HG03469 (cell line): ENCODE data around the gene CXCL16.

Source experiments
- ATAC-seq: cut with Tn5 transposase; IDR thresholded peaks from one replicate; pipeline ENCODE4 v1.9.1; 2021; ENCODE audit warnings: mild to moderate bottlenecking, moderate library complexity, moderate number of reproducible peaks; ENCODE audit not compliant: unreplicated experiment

The CXCL16 gene

DNA sequence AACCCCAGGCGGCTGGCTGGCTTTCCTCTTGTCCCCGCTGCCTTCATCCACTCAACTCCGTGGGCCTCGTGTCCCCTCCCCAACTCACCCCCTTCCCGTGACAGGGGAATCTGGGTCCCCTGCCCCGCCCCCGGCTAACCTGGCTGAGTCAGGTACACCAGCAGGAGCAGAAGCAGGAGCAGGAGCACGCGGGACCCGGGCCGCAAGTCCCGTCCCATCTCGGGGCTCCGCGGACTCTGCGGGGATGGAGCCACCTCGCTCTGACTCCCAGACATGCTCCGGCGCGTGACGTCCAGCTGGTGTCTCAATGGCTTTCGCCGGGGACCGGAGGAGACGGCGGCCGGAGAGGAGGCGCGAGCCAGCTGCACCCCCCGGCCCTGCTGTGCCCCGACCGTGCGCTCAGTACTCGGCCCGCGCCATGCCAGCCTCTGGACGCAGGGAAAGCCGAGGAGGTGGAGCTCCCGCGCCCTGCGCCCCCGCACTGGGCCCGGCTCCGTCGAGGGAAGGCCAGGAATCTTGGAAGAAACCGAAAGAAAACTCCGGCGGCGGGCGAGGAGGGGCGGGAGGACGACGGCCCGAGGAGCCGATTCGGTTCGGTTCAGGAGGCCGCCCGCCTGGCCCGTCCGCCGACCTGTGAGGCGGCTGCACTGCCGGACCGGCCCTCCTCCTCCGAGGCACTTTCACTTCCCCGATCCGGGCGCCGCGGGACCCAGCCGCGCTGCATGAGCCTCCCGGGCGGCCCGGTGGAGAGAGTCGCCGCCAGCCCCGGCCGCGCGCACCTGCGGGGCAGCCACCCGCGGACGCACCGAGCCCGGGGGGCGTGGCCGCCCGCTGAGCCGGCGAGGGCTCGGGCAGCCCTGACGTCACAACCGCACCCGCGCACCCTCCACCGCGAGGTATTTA, at the start of gene CXCL16, which contains the start of gene ZMYND15:
Gene CXCL16, minus strand, starts transcription at position 807 of the 903 bp plus-strand sequence. Its CDS starts 589 bp downstream, at position 218.
Gene ZMYND15, plus strand, starts transcription at position 712 of the 903 bp plus-strand sequence. CDS start 716 bp downstream, outside the sequence.
- no peak for ATAC-seq

DNA sequence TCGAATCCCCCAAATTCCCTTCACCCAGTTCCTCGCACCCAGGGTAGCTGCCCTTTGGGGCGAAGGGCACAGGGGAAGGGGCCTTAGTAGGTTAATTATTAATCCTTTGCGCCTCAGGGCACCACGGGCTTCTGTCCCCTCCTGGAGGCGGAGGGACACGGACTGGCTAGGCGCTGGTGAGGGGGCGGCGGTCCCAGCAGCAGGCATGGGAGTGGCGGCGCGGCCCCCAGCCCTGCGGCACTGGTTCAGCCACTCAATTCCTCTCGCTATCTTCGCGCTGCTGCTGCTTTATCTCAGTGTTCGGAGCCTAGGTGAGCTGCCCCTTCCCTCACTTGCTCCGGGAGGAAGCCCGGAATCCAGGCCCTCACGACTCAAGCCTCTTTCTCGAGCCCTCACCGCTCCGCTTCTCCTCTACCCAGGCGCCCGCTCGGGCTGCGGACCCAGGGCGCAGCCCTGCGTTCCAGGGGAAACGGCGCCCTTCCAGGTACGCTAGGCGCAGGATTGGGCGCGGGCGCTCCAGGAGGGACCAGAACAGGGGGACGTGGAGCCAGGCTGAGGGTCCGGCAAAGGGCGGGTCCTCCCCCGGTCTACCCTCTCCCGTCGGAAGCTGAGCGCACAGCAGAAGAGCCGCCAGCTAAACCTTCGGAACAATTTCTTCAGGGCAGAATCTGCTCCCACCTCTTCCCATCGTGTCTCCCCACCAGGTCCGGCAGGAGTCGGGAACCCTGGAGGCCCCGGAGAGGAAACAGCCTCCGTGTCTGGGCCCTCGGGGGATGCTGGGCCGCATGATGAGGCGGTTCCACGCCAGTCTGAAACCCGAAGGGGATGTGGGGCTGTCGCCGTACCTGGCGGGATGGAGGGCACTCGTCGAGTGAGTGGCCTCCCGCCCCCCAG, 49.3 kb upstream of the CXCL16 start, which contains the start of gene GLTPD2:
Gene GLTPD2, plus strand, starts transcription at position 158 of the 894 bp plus-strand sequence. Its CDS starts 48 bp downstream, at position 206.
- ATAC-seq, result no peak

GRCh38 chr17:4788159-4788806, 48.6 kb upstream of the CXCL16 start:
- no peak for ATAC-seq

DNA sequence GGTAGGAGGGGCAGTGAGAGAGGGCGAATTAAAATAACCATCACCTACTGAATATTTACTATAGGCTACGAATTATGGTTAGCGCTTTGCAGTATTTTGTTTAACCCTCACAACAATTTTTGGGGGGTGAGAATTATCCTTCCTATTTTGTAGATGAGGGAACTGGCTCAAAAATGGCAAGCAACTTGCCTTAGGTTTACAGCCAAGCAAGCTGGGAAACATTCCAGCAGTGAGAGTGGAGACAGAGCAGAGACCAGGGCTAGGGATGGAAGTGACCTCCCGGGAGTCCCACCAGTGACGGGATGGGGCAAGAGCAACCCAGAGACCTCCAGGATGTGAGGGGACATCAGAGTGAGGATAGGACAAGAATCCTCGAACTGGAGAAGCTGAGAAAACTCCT, 46.8 kb upstream of the CXCL16 start:
- ATAC-seq, result no peak

DNA sequence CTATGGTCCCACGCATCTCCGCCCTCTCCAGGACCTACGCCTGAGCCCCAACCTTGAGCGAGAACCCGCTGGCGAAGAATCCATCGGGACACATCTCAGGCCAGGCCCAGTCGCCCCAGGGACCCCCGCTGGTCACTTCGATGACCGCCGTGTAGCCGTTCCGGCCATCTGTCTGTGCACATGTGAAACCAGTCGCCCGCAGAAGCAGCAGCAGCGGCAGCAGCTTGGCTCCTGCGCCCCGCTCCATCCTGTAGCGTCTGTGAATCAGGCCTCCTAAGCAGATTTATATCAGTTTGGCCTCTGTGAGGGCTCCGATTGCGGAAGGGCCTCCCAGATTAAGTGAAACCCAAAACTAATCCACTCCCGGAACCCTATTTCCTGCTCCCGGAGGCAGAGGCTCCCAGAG, 46.4 kb upstream of the CXCL16 start, which contains the start of gene VMO1:
Gene VMO1, minus strand, starts transcription at position 259 of the 406 bp plus-strand sequence. Its CDS starts 12 bp downstream, at position 247.
- no peak for ATAC-seq

DNA sequence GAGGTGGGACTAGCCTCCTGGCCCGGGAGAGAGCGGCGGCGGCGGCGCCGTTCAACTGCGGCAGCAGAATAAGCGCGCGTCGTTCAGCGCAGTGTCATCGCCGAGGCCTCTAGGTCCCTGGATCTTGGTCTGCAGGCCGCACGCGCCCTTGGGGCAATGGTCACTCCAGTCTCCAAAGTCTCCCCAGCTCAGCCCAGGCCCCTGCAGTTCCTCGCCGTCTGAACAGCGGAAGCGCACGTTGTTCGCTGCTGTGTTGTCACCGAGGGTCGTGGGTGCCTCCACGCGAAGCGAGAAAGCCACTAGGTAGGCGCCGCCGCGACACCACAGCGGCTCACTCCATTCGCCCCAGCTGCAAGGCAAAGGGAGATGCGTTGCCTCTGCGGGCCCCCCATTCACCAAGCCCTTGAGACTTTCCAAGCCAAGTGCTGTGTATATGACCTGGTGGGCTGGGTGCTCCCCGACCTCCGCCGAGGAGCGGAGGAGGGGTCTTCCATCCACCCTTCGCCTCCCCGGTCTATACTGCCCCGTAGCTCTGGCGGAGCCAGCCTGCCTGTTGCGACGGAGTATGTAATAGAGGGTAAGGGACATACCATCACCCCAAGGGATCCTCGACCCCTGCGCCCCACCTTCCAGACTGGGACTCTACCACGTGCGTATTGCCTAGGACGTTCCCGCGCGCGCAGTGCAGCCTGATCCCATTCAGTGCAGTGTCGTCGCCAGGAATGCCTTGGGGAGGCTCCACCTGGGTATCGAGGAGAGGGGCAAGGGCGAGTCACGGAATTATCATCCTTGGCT, 45.8 kb upstream of the CXCL16 start:
- ATAC-seq, result no peak

GRCh38 chr17:4782652-4783051, 42.9 kb upstream of the CXCL16 start:
- no peak for ATAC-seq

GRCh38 chr17:4780325-4780955, 40.7 kb upstream of the CXCL16 start:
- no peak for ATAC-seq

GRCh38 chr17:4777969-4778760, 38.4 kb upstream of the CXCL16 start:
- ATAC-seq, result no peak

GRCh38 chr17:4772235-4772613, 32.5 kb upstream of the CXCL16 start:
- no peak for ATAC-seq

DNA sequence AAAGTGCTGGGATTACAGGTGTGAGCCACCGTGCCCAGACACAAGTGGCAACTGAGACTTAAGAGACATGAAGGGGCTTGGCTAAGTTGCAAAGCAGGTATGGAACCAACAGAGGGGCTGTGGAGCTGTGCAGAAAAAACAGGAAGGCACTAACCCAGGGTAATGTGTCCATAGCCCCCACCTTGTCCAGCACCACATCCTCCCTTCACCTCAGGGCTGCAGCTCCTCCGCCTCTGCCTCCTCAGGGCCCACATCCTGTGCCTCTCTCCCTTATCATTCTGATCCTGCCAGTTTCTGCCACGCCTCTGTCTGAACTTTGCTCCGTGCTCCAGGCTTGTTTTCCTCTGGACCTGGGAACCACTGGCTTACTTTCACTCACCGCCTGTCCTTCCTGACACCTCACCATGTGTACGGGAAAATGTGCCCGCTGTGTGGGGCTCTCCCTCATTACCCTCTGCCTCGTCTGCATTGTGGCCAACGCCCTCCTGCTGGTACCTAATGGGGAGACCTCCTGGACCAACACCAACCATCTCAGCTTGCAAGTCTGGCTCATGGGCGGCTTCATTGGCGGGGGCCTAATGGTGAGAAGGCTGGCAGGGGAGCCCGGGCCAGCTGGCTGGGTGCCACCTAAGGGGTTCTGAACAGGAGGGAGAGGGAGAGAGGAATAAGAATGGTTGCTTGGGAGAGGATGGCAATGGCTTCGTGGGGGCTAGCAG, 31.9 kb upstream of the CXCL16 start, which contains the start of gene TM4SF5:
Gene TM4SF5, plus strand, starts transcription at position 368 of the 716 bp plus-strand sequence. Its CDS starts 37 bp downstream, at position 405.
- no peak for ATAC-seq

- no peak for ATAC-seq
Measured at GRCh38 chr17:4769628-4770027, 29.9 kb upstream of the CXCL16 start.

DNA sequence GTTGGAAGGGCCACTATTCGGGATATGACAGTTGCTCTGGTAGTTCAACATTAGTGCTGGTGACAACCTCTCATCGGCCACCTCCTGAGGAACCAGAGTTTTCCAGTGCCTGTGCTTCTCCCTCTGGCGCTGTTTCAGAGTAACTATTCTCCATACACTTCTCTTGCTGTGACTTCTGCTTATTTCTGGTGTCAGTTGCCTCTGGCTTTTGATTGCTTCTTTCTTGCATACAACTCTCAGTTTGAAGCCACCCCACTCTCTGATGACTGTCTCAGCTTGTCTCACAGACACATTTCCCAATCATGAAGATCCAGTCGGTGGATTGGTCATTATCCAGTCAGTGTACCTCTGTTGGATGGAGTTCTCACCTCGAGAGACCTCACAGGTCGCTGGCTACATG, 28.6 kb upstream of the CXCL16 start:
- ATAC-seq, result no peak

GRCh38 chr17:4766723-4767122, 27.0 kb upstream of the CXCL16 start:
- ATAC-seq, result no peak

DNA sequence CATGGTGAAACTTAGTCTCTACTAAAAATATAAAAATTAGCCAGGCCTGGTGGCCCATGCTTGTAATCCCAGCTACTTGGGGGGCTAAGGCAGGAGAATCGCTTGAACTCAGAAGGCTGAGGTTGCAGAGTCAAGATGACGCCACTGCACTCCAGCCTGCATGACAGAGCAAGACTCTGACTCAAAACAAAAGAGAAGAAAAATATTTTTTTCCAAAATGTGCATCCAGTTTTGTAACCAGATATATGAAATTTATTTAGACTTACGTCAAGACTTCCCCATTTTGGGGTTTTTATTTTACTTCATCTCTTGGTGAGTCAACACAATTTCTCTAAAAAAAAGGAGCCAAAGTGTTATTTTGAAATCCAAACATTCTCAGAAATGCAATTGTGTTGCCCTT, 26.5 kb upstream of the CXCL16 start:
- ATAC-seq, result no peak

- no peak for ATAC-seq
Measured at GRCh38 chr17:4764595-4764994, 24.9 kb upstream of the CXCL16 start.

- ATAC-seq, result no peak
Measured at GRCh38 chr17:4759776-4760236, 20.1 kb upstream of the CXCL16 start.

- no peak for ATAC-seq
Measured at GRCh38 chr17:4753392-4753791, 13.7 kb upstream of the CXCL16 start.
